Measurements from ENCODE around the gene BPIFB2. TPM values are rescaled to one million over a fixed set of nuclear protein-coding genes. Genes with fewer than 3 reads are reported as not detected.

Gene BPIFB2
- total RNA-seq, 1 donor from 2014 or later, result not detected

GRCh38 chr20:32995802-32996201 is 11.7 kb upstream of the BPIFB2 start:
- Histone ChIP-seq H3K36me3 (no peaks in the 10 kb centered on the region), H3K27me3 (no peaks in the 10 kb centered on the region), H3K4me1 (no peaks in the 10 kb centered on the region), H3K4me3 (no peak overlapping the region), H3K9me3 (no peaks in the 10 kb centered on the region), H3K27ac (no peak overlapping the region)
- no peak for TF ChIP-seq CTCF (IDR thresholded peaks at IDR 0.05)
- no peak for DNase-seq (ENCODE audit: low spot score in 2 of 2)
- intact Hi-C loops (cut with DNase I), result no loop called here

GRCh38 chr20:32997431-32997830 is 10.1 kb upstream of the BPIFB2 start:
- no peaks in the 10 kb centered on the region for H3K9me3 ChIP-seq
- H3K27me3 ChIP-seq, result no peaks in the 10 kb centered on the region
- intact Hi-C loops (cut with DNase I), result no loop called here
- no peaks in the 10 kb centered on the region for H3K4me1 ChIP-seq
- H3K36me3 ChIP-seq, result no peaks in the 10 kb centered on the region
- no peak overlapping the region for H3K27ac ChIP-seq
- TF ChIP-seq CTCF (IDR thresholded peaks at IDR 0.05), result no peak
- H3K4me3 ChIP-seq, result no peak overlapping the region
- no peak for DNase-seq (ENCODE audit: low spot score in 2 of 2)

- Histone ChIP-seq H3K27me3 (no peaks in the 10 kb centered on the region), H3K27ac (no peak overlapping the region)
- intact Hi-C loops (cut with DNase I), result no loop called here
Measured at GRCh38 chr20:32999603-33000250, 7.8 kb upstream of the BPIFB2 start.

GRCh38 chr20:33000802-33001466 is 6.6 kb upstream of the BPIFB2 start:
- H3K36me3 ChIP-seq, result no peaks in the 10 kb centered on the region
- DNase-seq (ENCODE audit: low spot score in 2 of 2), result no peak
- H3K27ac ChIP-seq, result no peak overlapping the region
- H3K9me3 ChIP-seq, result no peaks in the 10 kb centered on the region
- intact Hi-C loops (cut with DNase I), result no loop called here
- no peak overlapping the region for H3K4me3 ChIP-seq
- no peak for TF ChIP-seq CTCF (IDR thresholded peaks at IDR 0.05)
- no peaks in the 10 kb centered on the region for H3K27me3 ChIP-seq
- H3K4me1 ChIP-seq, result no peaks in the 10 kb centered on the region

More at GRCh38 chr20:32999603-33000250, 7.8 kb upstream of the BPIFB2 start:
- no peaks in the 10 kb centered on the region for H3K36me3 ChIP-seq
- H3K9me3 ChIP-seq, result no peaks in the 10 kb centered on the region
- H3K4me1 ChIP-seq, result no peaks in the 10 kb centered on the region
- no peak overlapping the region for H3K4me3 ChIP-seq
- DNase-seq (ENCODE audit: low spot score in 2 of 2), result no peak
- TF ChIP-seq CTCF (IDR thresholded peaks at IDR 0.05), result no peak

- TF ChIP-seq CTCF (IDR thresholded peaks at IDR 0.05), result no peak
- no peak overlapping the region for H3K4me3 ChIP-seq
- no peaks in the 10 kb centered on the region for H3K27me3 ChIP-seq
- H3K9me3 ChIP-seq, result no peaks in the 10 kb centered on the region
- no peak overlapping the region for H3K27ac ChIP-seq
- no peaks in the 10 kb centered on the region for H3K36me3 ChIP-seq
- intact Hi-C loops (cut with DNase I), result no loop called here
- no peaks in the 10 kb centered on the region for H3K4me1 ChIP-seq
- DNase-seq (ENCODE audit: low spot score in 2 of 2), result no peak
Measured at GRCh38 chr20:33002087-33002808, 5.3 kb upstream of the BPIFB2 start.

Measured in ascending aorta (tissue), 2 donors.